IPS-20b (cell line): ENCODE results near the gene FGFR3.

Experiments
- H3K27ac ChIP-seq: one replicate; pipeline ENCODE4 v1.5.1; 2013; ENCODE audit warnings: low read length
- H3K27me3 ChIP-seq: 2 replicates; pipeline ENCODE4 v1.6.1; 2013; ENCODE audit warnings: mild to moderate bottlenecking, low read length, inconsistent platforms; ENCODE audit not compliant: insufficient read depth
- H3K36me3 ChIP-seq: 2 replicates; pipeline ENCODE4 v1.6.1; 2013; ENCODE audit warnings: low read depth, mild to moderate bottlenecking, inconsistent platforms, low read length, moderate library complexity; ENCODE audit not compliant: insufficient read depth
- H3K4me1 ChIP-seq: 2 replicates; pipeline ENCODE4 v1.6.1; 2013; ENCODE audit warnings: mild to moderate bottlenecking, control low read depth, inconsistent platforms, low read length, moderate library complexity; ENCODE audit not compliant: insufficient read depth
- H3K4me3 ChIP-seq: 2 replicates; pipeline ENCODE4 v1.5.1; 2013; ENCODE audit warnings: mild to moderate bottlenecking, low read length, inconsistent platforms
- H3K9ac ChIP-seq: 2 replicates; pipeline ENCODE4 v1.6.1; 2013; ENCODE audit warnings: low read depth, mild to moderate bottlenecking, inconsistent platforms, low read length, moderate library complexity
- H3K9me3 ChIP-seq: 2 replicates; pipeline ENCODE4 v1.6.1; 2013; ENCODE audit warnings: mild to moderate bottlenecking, low read depth, low read length, inconsistent platforms; ENCODE audit not compliant: insufficient read depth

Gene FGFR3

GRCh38 chr4:1821679-1822567 lies 28.8 kb downstream of the FGFR3 start:
- H3K9ac ChIP-seq, result no peak overlapping the region
- H3K36me3 ChIP-seq, result peaks cover 70% of the 10 kb centered on the region
- H3K4me1 ChIP-seq, result no peaks in the 10 kb centered on the region
- H3K4me3 ChIP-seq, result no peak overlapping the region
- H3K27ac ChIP-seq, result no peak overlapping the region
- no peaks in the 10 kb centered on the region for H3K27me3 ChIP-seq
- no peaks in the 10 kb centered on the region for H3K9me3 ChIP-seq

- Histone ChIP-seq H3K27me3 (no peaks in the 10 kb centered on the region), H3K9ac (no peak overlapping the region), H3K27ac (no peak overlapping the region), H3K4me3 (no peak overlapping the region), H3K36me3 (peaks cover 61% of the 10 kb centered on the region), H3K9me3 (no peaks in the 10 kb centered on the region), H3K4me1 (no peaks in the 10 kb centered on the region)
Observed at GRCh38 chr4:1822568-1823544, 29.8 kb downstream of the FGFR3 start.

DNA sequence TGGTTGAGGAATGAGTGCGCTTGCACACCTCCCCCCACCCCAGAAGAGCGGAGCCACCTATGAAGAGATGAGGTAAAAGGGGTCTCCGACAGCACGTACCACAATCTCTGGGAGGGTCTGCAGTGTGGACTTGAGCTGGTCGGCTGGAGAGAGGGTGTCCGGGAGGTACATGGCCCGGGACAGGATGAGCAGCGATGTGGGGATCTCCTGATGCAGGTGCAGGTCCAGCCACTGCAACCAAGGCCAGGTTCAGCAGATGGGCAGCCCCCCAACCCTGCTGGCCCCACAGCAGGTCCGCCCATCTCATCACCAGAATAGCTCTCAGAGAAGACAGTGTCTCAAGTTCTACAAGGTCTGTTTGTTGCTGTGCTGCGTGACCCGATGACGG lies 30.4 kb downstream of the FGFR3 start:
- Histone ChIP-seq H3K9ac (no peak overlapping the region), H3K4me3 (no peak overlapping the region), H3K36me3 (peaks cover 56% of the 10 kb centered on the region), H3K4me1 (no peaks in the 10 kb centered on the region), H3K27me3 (no peaks in the 10 kb centered on the region), H3K27ac (no peak overlapping the region), H3K9me3 (no peaks in the 10 kb centered on the region)

DNA sequence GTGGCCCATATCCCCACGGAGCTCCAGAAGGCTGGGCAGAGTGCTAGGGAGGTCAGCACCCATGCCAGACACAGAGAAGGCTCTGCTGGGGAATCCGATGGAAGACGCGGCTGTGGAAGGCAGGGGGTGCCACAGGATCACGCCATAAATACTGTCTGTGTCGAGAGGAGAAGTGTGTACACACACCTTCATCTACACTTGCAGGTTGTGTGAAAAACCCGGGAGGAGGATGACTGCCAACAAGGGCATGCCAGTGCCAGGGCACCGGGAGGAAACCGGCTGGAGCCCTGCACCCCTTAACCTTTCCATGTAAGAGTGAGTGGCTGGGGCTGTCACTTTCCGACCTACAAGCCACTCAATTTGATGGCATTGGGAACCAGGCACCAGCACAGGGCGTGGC lies 31.7 kb downstream of the FGFR3 start:
- Histone ChIP-seq H3K36me3 (peaks cover 44% of the 10 kb centered on the region), H3K4me1 (no peaks in the 10 kb centered on the region), H3K27me3 (no peaks in the 10 kb centered on the region), H3K27ac (no peak overlapping the region), H3K9me3 (peaks cover 6% of the 10 kb centered on the region; the same call in 1 of the 2 replicates), H3K9ac (no peak overlapping the region), H3K4me3 (no peak overlapping the region)

- Histone ChIP-seq H3K36me3 (peaks cover 43% of the 10 kb centered on the region), H3K4me3 (no peak overlapping the region), H3K27ac (no peak overlapping the region), H3K9ac (no peak overlapping the region), H3K9me3 (peaks cover 8% of the 10 kb centered on the region; the same call in 1 of the 2 replicates), H3K4me1 (no peaks in the 10 kb centered on the region), H3K27me3 (no peaks in the 10 kb centered on the region)
Observed at GRCh38 chr4:1825326-1825725, 32.2 kb downstream of the FGFR3 start.

- Histone ChIP-seq H3K4me3 (no peak overlapping the region), H3K36me3 (peaks cover 51% of the 10 kb centered on the region), H3K27ac (no peak overlapping the region), H3K9me3 (peaks cover 8% of the 10 kb centered on the region; the same call in 1 of the 2 replicates), H3K9ac (no peak overlapping the region), H3K27me3 (no peaks in the 10 kb centered on the region), H3K4me1 (no peaks in the 10 kb centered on the region)
Observed at GRCh38 chr4:1826531-1827350, 33.6 kb downstream of the FGFR3 start.

- Histone ChIP-seq H3K9ac (no peak overlapping the region), H3K9me3 (peaks cover 8% of the 10 kb centered on the region; the same call in 1 of the 2 replicates), H3K36me3 (peaks cover 54% of the 10 kb centered on the region), H3K27ac (no peak overlapping the region), H3K4me3 (no peak overlapping the region), H3K27me3 (no peaks in the 10 kb centered on the region), H3K4me1 (no peaks in the 10 kb centered on the region)
Observed at GRCh38 chr4:1830234-1830633, 37.1 kb downstream of the FGFR3 start.

- Histone ChIP-seq H3K27me3 (no peaks in the 10 kb centered on the region), H3K36me3 (peaks cover 54% of the 10 kb centered on the region), H3K9ac (no peak overlapping the region), H3K9me3 (peaks cover 8% of the 10 kb centered on the region; the same call in 1 of the 2 replicates), H3K4me3 (no peak overlapping the region), H3K4me1 (no peaks in the 10 kb centered on the region), H3K27ac (no peak overlapping the region)
Observed at GRCh38 chr4:1830642-1831228, 37.6 kb downstream of the FGFR3 start.

- Histone ChIP-seq H3K9me3 (peaks cover 8% of the 10 kb centered on the region; the same call in 1 of the 2 replicates), H3K4me3 (no peak overlapping the region), H3K27ac (no peak overlapping the region), H3K9ac (no peak overlapping the region), H3K36me3 (peaks cover 56% of the 10 kb centered on the region), H3K27me3 (no peaks in the 10 kb centered on the region), H3K4me1 (no peaks in the 10 kb centered on the region)
Observed at GRCh38 chr4:1831331-1831730, 38.2 kb downstream of the FGFR3 start.

GRCh38 chr4:1832690-1833089 lies 39.6 kb downstream of the FGFR3 start:
- H3K9ac ChIP-seq, result no peak overlapping the region
- H3K9me3 ChIP-seq, result peaks cover 8% of the 10 kb centered on the region; the same call in 1 of the 2 replicates
- H3K36me3 ChIP-seq, result peaks cover 61% of the 10 kb centered on the region
- H3K27me3 ChIP-seq, result no peaks in the 10 kb centered on the region
- H3K4me3 ChIP-seq, result no peak overlapping the region
- no peaks in the 10 kb centered on the region for H3K4me1 ChIP-seq
- H3K27ac ChIP-seq, result no peak overlapping the region
